Measurements from ENCODE around the gene R3HDM2. TPM values are rescaled to one million over a fixed set of nuclear protein-coding genes. Genes with fewer than 3 reads are reported as not detected.

R3HDM2 gene
- total RNA-seq, 1 experiment from 2014 or later = 34.7 TPM

- no peak for TF ChIP-seq ERG (CRISPR knock-in tag; IDR thresholded peaks at IDR 0.05)
Measured at GRCh38 chr12:57456737-57457490, 26.1 kb upstream of the R3HDM2 start (continued).

GRCh38 chr12:57456145-57456700 lies 25.4 kb upstream of the R3HDM2 start:
- DNase-seq (ENCODE audit: low spot score) = peak; percentile 75
- peaks cover 55% of the 10 kb centered on the region for H3K4me1 Mint-ChIP-seq
- no peak overlapping the region for H3K27ac Mint-ChIP-seq
- H3K27me3 Mint-ChIP-seq (ENCODE audit: low read depth) = no peaks in the 10 kb centered on the region
- H3K4me3 Mint-ChIP-seq = peak overlapping the region; percentile 69
- ChIA-PET CTCF (interaction anchor here (0.8 to 9.4 kb wide), 28 partner anchors 10 to 369 kb away, joined by 3 to 245 read pairs (median 10); partner anchors contain the start of genes INHBC, LRP1, SHMT2 and STAC3), POLR2A (interaction anchor here (0.5 to 2.0 kb wide), 6 partner anchors 37 to 1570 kb away, joined by 3 to 12 read pairs (median 6); no protein-coding TSS in a partner anchor)
- H3K36me3 Mint-ChIP-seq = no peaks in the 10 kb centered on the region
- H3K9me3 Mint-ChIP-seq = no peaks in the 10 kb centered on the region
- peak; percentile 41 for ATAC-seq
- TF ChIP-seq FOXP1 (CRISPR knock-in tag; IDR thresholded peaks at IDR 0.05; ENCODE audit: borderline replicate concordance) (peak; percentile 41; the same call in 1 of the 2 replicates), PREB (CRISPR knock-in tag; IDR thresholded peaks at IDR 0.05; ENCODE audit: borderline replicate concordance) (no peak), TEAD1 (CRISPR knock-in tag; IDR thresholded peaks at IDR 0.05) (0 out of 2 replicates have a peak, but pooled peaks have one; percentile 43), ZNF532 (CRISPR knock-in tag; IDR thresholded peaks at IDR 0.05; ENCODE audit: borderline replicate concordance) (peak; percentile 30; the same call in 1 of the 2 replicates), GTF2I (CRISPR knock-in tag; conservative IDR thresholded peaks at IDR 0.05) (no peak), HMGA2 (CRISPR knock-in tag; IDR thresholded peaks at IDR 0.05) (no peak), ARID4B (CRISPR knock-in tag; IDR thresholded peaks at IDR 0.05; ENCODE audit: borderline replicate concordance) (0 out of 2 replicates have a peak, but pooled peaks have one; percentile 3), PRRX2 (CRISPR knock-in tag; IDR thresholded peaks at IDR 0.05) (no peak), MAX (CRISPR knock-in tag; IDR thresholded peaks at IDR 0.05) (peak; percentile 87), E2F1 (CRISPR knock-in tag; IDR thresholded peaks at IDR 0.05) (0 out of 2 replicates have a peak, but pooled peaks have one; percentile 47), GABPB1 (CRISPR knock-in tag; IDR thresholded peaks at IDR 0.05) (peak; percentile 66; the same call in 1 of the 2 replicates), CTCF (IDR thresholded peaks at IDR 0.05) (0 out of 2 replicates have a peak, but pooled peaks have one; percentile 39), ZSCAN18 (CRISPR knock-in tag; IDR thresholded peaks at IDR 0.05) (no peak), JAZF1 (CRISPR knock-in tag; IDR thresholded peaks at IDR 0.05) (no peak)

Data from WTC11 (cell line).